Ecto neural progenitor cell (in vitro differentiated cells): Measurements from ENCODE around the gene ISY1.
A peak's percentile ranks its signal among the peaks of the same experiment; 100 is the strongest.
"Not testable (repeated sequence)": the region's sequence is repeated elsewhere in the genome, so short reads cannot be mapped to it uniquely, and the experiment has no call there.

Experiments
- DNase-seq: peaks from one replicate; pipeline ENCODE4 v3.0.0-alpha.2; 2018; ENCODE audit warnings: low spot score

ISY1 gene

DNA sequence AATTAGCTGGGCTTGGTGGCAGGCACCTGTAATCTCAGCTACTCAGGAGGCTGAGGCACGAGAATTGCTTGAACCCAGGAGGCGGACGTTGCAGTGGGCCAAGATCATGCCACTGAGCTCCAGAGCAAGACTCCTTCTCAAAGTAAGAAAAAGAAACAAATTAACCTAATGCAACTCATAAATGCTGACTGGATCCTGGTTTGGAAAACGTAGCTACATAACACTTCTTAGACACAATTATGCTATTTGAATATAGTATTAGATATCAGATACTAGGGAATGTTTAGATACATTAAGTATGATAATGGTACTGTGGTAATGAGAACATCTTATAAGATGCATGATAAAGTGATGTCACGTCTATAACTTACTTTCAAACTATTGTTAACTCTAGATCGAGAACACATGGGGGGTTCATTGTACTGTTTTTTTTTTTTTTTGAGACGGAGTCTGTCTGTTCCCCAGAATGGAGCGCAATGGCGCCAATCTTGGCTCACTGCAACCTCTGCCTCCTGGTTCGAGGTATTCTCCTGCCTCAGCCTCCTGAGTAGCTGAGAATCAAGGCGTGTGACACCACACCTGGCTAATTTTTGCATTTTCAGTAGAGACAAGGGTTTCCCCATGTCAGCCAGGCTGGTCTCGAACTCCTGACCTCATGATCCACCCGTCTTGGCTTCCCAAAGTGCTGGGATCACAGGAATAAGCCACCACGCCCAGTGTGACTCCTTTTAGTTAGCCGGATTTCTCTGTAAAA lies 5.9 kb upstream of the ISY1 start:
- no peak for DNase-seq

DNA sequence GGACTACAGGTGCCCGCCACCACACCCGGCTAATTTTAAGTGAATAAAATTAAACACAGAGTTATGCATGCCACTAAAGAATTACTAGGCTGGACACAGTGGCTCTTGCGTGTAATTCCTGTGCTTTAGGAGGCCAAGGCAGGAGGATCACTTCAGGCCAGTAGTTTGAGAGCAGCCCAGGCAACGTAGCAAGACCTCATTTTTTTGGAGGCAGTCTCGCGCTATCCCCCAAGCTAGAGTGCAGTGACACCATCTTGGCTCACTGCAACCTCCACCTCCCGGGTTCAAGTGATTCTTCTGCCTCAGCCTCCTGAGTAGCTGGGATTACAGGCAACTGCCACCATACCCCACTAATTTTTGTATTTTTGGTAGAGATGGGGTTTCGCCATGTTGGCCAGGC lies 4.7 kb upstream of the ISY1 start:
- not testable (repeated sequence) for DNase-seq

DNA sequence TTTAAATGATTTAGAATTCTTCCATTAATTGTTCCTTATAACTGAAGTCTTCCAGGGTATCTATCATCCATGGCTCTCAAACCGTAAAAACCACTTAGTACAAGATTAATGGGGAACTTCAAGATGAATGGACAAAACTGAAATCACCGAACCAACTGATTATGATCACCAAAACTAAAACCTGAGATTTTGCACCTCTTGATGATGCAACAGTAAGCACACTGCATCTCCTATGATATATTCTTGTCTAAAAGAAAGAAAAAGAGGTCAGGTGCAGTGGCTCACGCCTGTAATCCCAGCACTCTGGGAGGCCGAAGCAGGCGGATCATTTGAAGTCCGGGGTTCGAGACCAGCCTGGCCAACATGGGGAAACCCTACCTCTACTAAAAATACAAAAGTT lies 3.6 kb upstream of the ISY1 start:
- no peak for DNase-seq

DNA sequence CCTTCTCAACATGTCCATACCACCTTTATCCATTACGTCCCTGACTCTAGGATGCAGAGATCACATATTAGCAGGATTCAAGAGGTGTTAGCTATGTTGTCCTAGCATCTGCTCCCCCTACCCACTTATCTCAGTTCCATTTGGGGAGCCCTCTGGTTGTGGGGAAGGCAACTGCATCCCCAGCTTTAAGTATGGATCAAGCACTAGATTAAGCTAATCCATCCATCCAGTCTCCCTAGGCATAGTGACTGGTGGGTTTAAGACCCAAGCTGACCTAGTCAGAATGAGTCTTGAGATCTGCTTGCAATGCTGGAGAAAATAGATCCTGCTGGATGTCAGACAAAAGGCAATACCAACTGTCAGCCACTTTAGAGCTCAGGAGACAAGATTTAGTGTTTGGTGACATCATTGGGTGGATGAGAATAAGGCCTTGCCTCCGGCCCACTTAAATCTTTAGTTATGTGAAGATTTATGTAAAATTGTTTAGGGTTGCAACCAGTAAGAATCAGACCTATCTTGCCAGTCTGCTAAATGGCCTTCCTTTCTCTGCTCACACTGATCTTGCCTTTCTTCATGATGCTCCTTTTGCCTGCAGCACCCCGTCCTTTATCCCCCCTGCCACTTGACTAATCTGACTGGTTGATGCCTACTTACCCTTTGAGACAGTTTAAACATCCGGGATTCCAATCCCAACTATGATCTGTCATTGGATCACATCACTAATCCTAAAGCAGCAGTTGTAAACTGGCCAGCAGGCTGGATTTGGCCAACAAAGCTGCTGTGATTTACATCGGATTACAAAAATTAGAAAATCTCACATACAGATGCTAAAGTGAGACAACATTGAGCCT lies 2.1 kb upstream of the ISY1 start:
- DNase-seq, result no peak

DNA sequence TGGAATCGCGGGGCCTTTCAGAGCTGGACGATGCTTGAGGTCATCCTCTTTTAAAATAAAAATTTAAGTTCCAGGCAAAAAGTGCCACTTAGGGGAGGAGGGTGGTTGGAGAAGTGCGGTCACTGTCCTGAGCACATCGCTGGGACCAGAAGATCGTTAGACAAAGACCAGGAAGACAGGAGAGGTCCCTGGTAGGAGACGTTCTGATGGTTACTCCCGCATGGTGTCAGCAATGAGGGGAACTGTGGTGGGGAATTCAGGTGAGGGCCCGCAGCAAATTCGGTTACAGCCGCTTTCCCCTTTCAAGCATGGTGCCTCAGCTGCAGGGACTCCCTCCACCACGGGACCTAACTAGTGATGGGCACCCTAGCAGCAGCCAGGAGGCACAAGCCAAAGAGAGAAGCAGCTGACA lies 1.0 kb upstream of the ISY1 start:
- peak; percentile 49 for DNase-seq

DNA sequence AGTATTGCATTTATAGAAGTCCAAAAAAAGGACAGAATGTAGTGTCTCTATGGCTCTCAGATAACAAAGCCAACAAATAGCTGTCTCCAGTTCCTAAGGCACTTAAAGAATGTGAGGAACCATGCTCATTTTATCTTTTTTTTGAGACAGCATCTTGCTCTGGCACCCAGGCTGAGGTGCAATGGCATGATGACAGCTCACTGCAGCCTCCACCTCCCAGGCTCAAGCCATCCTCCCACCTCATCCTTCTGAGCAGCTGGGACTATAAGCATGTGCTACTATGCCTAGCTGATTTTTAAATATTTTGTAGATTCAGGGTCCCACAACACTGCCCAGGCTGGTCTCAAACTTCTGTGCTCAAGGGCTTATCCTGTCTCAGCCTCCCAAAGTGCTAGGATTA lies 16.1 kb downstream of the ISY1 start:
- DNase-seq, result no peak

DNA sequence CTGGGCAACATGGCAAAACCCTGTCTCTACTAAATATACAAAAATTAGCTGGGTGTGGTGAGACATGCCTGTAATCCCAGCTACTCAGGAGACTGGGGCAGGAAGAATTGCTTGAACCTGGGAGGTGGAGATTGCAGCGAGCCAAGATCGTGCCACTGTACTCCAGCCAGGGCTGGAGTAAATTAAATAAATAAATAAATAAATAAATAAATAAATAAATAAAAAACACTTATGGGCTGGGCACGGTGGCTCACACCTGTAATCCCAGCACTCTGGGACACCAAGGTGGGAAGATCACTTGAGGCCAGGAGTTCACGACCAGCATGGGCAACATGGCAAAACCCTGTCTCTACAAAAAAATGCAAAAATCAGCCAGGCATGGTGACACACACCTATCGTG lies 19.9 kb downstream of the ISY1 start:
- not testable (repeated sequence) for DNase-seq

DNA sequence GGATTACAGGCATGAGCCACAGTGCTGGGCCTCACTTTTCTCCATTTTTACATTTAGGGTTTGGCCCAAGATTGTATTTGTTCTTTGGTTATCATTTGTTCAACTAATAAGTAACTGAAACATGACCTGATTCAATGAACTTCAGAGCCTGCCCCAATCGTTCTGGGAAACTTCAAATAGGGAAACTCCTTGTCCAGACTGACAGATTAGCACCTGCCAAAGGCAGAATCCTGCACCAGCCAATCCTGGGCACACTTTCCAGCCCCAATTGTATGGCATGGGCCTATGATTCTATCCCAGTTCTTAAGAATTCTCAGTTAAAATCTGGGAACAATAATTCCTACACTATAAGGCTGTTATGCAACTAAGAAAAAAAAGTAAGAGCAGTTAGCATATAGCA lies 21.0 kb downstream of the ISY1 start:
- no peak for DNase-seq

DNA sequence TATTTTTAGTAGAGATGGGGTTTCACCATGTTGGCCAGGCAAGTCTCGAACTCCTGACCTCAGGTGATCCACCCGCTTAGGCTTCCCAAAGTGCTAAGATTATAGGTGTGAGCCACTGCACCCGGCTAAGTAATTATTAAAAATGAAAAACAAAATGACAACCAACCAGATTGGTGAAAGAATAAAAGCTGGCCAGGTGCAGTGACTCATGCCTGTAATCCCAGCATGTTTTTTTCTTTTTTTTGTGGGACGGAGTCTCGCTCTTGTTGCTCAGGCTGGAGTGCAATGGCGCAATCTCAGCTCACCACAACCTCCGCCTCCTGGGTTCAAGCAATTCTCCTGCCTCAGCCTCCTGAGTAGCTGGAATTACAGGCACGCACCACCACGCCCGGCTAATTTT lies 24.6 kb downstream of the ISY1 start:
- DNase-seq, result not testable (repeated sequence)

DNA sequence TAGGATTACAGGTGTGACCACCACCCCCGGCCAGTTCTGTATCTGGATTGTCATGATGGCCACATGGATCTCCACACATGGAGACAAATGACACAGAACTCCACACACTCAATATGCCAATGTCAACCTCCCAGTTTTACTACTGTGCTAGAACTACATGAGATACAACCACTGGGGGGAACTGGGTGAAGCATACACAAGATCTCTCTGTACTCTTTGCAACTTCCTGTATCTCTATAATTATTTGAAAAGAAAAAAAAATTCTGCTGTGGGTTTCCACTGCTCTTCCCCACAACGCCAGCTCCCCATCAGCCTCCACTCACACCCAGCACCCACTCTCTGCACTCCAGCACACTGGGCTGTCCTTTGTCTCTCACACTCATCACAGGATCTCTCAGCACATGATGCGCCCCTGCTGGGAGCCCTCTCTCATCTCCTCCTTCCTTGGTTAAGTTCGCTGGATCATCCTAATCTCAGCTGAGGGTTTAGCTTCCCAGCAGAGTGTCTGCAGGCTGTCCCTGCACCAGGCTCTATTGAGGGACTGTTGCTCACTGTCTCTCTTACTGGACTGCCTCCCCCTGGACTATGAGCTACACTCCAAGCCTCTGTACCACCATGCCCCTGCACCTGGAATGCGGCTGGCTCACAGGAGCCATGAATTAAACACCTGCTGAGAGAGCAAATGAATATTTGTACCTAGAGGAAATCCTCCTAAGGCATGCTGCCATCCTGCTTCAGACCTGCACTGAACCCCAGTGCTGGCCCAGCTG lies 28.6 kb downstream of the ISY1 start:
- DNase-seq, result no peak

DNA sequence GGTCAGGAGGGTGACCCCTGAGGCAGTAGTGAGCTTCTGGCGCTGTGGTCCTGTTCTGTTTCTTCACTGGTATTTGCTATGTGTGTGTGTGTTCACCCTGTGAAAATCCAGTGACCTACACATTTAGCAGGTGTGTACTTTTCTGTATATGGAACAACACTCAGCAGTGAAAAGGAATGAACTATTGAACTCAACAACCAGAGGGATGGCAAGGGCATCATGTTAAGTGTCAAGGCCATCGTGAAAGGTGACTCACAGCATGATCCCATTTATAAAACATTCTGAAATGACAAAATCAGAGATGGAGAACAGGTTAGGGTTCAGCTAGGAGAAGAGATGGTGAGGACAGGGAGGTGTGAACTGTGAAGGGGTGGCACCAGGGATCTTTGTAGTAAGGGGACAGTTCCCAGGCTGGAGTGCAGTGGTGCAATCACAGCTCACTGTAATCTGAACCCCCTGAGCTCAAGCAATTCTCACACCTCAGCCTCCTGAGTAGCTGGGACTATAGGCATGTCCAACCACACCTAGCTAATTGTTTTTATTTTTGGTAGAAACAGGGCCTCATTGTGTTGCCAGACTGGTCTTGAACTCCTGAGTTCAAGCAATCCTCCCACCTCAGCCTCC lies 29.3 kb downstream of the ISY1 start:
- DNase-seq, result no peak

DNA sequence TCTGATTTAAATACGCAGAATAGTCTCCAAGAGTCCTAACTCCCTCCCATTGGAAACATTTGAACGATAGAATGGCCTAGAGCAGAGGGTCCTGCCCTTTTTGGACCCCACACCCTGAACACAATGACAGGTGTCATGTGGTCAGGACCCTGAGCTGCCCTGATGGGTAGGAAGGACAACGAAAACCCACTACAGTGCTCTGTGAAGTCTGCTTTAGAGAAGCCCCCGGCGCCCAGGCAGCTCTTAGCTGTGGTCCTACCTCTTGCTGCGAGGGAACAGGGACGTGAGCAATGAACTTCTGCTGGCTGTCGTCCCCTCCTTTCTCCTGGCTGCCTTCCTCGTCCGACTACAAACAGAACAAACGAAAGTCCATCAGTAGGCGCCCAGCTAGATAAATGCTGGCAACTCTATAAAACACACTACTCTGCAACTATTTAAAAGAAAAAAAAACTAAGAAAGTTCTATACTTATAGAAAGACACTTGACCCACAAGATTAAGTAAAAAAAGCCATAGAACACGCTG lies 30.5 kb downstream of the ISY1 start:
- no peak for DNase-seq

DNA sequence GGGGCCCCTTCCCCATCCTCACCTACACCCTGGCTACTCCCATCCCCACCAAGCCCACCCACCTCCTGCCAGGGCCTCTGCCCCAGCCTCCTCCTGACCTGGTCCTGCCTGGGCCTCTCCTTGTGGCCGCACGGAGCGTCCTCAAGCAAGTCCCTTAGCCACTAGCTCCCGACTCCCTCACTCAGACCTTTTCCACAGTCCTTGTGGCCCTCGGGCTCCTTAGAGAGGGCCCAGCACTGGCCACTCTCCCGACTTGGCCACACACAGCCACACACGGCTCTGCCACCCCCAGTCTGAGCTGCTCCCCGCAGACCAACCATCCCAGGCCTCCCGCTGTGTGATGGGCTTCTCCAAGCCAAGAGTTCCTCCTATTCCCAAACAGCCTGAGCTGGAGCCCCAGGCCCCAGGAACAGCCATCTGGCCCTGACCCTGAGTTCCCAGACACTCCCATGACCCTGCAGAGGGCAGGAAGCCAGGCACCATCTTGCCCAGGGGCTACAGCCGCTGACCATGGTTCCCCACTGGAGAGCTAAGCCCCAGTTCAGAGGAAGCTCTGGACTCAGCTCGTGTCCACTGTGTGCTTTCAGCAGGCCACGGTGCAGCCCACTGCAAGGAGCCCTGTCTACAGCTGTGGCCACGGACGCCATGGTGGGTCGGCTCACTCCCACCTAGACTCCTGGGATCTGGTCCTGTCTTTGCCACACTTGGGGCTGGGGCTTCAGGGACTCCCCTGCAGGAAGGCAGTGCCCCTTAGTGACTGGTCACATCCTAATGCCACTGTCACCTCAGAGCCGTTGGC lies 32.3 kb downstream of the ISY1 start:
- no peak for DNase-seq

DNA sequence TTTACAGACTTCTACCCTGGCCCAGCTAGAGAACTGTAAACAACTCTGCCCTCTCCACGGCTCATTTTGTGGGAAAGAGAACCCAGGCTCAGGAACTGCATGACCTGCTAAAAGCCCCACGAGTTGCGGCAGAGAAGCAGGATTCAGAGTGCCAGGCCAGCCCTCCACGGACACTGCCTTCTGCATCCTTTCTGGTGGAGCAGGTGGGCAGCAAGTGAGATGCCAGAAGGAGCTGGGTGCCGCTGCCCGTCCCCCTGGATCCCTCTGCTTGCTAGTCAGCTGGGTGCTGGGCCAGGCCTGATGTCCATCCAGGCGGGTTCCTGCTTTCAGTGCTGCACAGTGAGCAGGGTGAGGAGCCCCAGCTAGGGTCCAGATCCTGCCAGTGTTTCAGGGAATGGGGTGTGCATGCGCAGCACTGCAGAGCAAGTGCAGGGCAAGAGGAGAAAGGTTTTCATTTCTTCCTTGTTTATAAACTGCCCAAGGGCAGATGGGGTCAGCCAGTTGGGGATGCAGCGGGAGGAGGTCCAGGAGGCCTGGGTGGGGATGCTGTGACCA lies 34.1 kb downstream of the ISY1 start:
- DNase-seq, result no peak

DNA sequence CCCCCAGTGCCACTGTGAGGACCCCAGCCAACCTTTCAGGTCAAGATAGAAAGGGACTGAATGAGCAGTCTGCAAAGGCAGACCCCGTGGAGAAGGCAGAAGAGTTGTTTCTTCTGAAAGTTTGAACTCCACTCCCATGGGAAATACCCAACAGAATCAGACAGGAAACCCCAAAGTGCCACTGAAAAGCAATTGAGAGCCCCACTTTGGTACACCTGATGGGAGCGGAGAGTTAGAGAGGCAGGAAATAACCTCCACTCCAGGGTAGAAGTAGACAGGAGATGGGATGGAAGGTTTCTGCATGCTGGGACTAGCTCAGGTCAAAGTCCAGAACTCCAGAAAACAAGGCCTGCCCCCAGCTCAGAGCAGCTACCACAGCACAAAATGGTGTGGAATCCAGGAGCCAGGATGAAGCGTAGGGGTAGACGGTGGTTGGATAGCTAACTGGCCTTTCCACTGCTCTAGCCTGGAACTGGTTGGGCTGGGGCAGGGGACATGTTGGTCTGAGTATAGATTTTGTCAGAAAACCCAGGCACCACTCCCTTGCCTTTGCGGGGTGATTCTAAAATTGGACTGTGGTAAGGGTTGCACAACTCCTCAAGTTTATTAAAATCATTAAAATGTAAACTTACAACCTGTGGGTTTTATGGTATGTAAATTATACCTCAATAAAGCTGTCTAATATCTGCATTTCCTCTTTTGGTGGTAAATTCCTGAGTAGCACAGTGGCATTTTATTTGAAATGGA lies 37.4 kb downstream of the ISY1 start:
- DNase-seq, result no peak

DNA sequence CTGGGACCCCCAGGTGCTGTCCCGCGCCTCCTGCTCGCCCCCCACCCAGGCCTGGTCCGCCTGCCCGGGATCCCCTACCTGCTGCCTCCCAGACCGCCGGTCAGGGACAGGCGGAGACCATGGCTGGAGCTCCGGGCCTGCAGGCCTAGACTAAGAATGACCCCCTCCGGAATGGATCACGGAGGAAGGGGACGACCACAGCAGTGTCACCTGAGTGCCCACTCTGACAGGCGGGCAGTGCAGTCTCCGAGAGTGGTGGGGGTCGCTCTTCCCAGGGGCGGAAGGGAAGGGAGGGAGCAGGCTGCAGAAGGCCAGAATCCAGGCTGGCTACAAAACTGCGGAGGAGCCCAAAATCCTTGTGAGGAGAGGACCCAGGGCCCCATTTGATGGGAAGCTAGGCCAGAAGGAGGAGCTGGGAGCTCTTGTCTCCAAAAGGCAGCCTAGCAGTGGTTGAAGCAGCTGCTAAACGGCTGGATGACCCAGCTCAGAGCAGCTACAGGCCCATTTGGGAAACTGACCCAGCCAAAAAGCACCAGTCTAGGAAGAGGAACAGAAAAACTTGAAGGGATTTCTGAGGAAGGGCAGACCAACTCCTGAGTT lies 38.4 kb downstream of the ISY1 start:
- DNase-seq, result no peak

DNA sequence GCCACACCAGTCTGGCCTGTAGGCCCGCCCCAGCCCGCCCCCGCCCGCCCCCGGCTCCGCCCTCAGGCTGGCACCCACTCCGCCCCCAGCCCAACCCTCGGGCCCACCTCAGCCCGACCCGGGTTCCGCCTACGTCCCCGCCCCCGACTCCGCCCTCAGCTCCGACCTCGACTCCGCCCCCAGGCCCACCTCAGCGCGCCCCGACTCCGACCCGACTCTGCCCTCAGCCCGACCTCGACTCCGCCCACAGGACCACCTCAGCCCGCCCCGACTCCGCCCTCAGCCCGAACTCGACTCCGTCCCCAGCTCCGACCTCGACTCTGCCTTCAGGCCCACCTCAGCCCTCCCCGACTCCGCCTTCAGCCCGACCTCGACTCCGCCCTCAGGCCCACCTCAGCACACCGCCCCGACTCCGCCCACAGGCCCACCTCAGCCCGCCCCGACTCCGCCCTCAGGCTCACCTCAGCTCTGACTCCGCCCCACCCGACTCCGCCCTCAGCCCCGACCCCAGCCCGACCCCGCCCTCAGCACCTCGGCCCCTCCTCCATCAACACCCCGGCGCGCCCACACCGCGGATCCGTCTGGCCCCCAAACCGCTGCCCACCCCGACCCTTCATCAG lies 39.0 kb downstream of the ISY1 start, which contains the start of gene RAB43:
RAB43 (minus strand) TSS at position 13 of the 620 bp plus-strand sequence. CDS start 315 bp downstream, outside the sequence.
- peak; percentile 99 for DNase-seq

DNA sequence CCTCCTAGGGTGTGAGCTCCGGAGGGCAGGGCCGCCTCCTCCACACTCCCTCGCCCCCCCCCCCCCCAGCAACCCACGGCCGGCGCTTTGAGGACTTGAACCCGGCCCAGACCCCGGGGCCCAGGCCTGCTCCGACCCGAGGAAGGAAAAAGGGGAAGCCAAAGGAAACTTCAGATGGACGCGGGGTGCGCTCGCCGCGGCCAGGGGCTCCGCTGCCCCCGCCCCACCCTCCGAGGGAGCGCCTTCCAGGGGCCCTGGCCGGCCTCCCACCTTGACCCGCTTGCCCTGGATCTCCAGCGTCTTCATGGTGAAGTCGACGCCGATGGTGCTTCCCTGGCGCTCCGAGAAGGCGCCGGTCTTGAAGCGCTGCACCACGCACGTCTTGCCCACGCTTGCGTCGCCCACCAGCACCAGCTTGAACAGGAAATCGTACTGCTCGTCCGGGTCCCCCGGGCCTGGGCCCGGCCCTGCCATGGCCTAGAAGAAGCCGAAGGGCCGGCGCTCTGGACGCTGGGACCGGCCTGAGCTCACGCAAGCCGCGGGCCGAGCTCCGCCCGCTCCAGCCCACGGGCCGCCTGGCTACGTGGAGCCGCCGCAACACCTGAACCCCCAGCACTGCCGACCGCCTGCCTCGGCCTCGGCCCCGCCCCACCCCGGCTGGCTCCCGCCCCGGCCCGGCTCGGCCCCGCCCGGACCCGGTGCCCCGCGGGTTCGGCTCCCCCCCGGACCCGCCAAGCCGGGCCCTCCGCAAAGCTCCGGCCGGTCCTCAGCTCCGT lies 39.7 kb downstream of the ISY1 start:
- peak; percentile 72 for DNase-seq
